ENCODE results near the gene LIPC.

The LIPC gene

GRCh38 chr15:58489289-58490085 lies 57.7 kb downstream of the LIPC start:
- no peak for TF ChIP-seq POLR2A (IDR thresholded peaks at IDR 0.05; ENCODE audit: low read depth, low read length)
- DNase-seq (ENCODE audit: insufficient read length, low spot score) (no peak), FAIRE-seq (no peak)

GRCh38 chr15:58490086-58490887 lies 58.5 kb downstream of the LIPC start:
- no peak for DNase-seq (ENCODE audit: insufficient read length, low spot score)
- no peak for FAIRE-seq
- TF ChIP-seq POLR2A (IDR thresholded peaks at IDR 0.05; ENCODE audit: low read depth, low read length), result no peak

GRCh38 chr15:58490888-58491473 lies 59.2 kb downstream of the LIPC start:
- DNase-seq (ENCODE audit: insufficient read length, low spot score), result no peak
- no peak for FAIRE-seq
- no peak for TF ChIP-seq POLR2A (IDR thresholded peaks at IDR 0.05; ENCODE audit: low read depth, low read length)

- TF ChIP-seq POLR2A (IDR thresholded peaks at IDR 0.05; ENCODE audit: low read depth, low read length), result no peak
- FAIRE-seq, result no peak
- no peak for DNase-seq (ENCODE audit: insufficient read length, low spot score)
Observed at GRCh38 chr15:58491499-58492202, 59.9 kb downstream of the LIPC start.

- DNase-seq (ENCODE audit: insufficient read length, low spot score), result no peak
- TF ChIP-seq POLR2A (IDR thresholded peaks at IDR 0.05; ENCODE audit: low read depth, low read length), result no peak
- FAIRE-seq, result no peak
Observed at GRCh38 chr15:58492661-58493397, 61.0 kb downstream of the LIPC start.

- FAIRE-seq (no peak), DNase-seq (ENCODE audit: insufficient read length, low spot score) (no peak)
- TF ChIP-seq POLR2A (IDR thresholded peaks at IDR 0.05; ENCODE audit: low read depth, low read length), result no peak
Observed at GRCh38 chr15:58494567-58494966, 62.8 kb downstream of the LIPC start.

GRCh38 chr15:58495891-58496408 lies 64.2 kb downstream of the LIPC start:
- FAIRE-seq (no peak), DNase-seq (ENCODE audit: insufficient read length, low spot score) (no peak)
- no peak for TF ChIP-seq POLR2A (IDR thresholded peaks at IDR 0.05; ENCODE audit: low read depth, low read length)

- FAIRE-seq, result no peak
- TF ChIP-seq POLR2A (IDR thresholded peaks at IDR 0.05; ENCODE audit: low read depth, low read length), result no peak
- no peak for DNase-seq (ENCODE audit: insufficient read length, low spot score)
Observed at GRCh38 chr15:58497046-58497785, 65.4 kb downstream of the LIPC start.

GRCh38 chr15:58498821-58499580 lies 67.2 kb downstream of the LIPC start:
- no peak for DNase-seq (ENCODE audit: insufficient read length, low spot score)
- no peak for FAIRE-seq
- no peak for TF ChIP-seq POLR2A (IDR thresholded peaks at IDR 0.05; ENCODE audit: low read depth, low read length)

- no peak for TF ChIP-seq POLR2A (IDR thresholded peaks at IDR 0.05; ENCODE audit: low read depth, low read length)
- DNase-seq (ENCODE audit: insufficient read length, low spot score), result no peak
- no peak for FAIRE-seq
Observed at GRCh38 chr15:58501006-58501405, 69.2 kb downstream of the LIPC start.

GRCh38 chr15:58501636-58502188 lies 69.9 kb downstream of the LIPC start:
- TF ChIP-seq POLR2A (IDR thresholded peaks at IDR 0.05; ENCODE audit: low read depth, low read length), result no peak
- DNase-seq (ENCODE audit: insufficient read length, low spot score), result no peak
- FAIRE-seq, result no peak
